K562 (cell line): Measurements from ENCODE around the gene SMU1. TPM values are rescaled to one million over a fixed set of nuclear protein-coding genes. Genes with fewer than 3 reads are reported as not detected.

ENCODE experiments used
- ATAC-seq: fragments of 200-7000 bp; cut with Tn5 transposase; 3 replicates; pipeline ENCODE4 v1.9.1; 2020; ENCODE audit warnings: moderate library complexity
- BruUV-seq: library from RNA; stranded (reverse); fragments of 400-500 nt; replicated peaks from 2 replicates; lab custom pipeline; 2021; lab: Mats Ljungman, UMichigan
- CTCF ChIA-PET: fragments of 300-600 bp; formaldehyde crosslinking; extraction: SDS; loops from one replicate; lab custom pipeline; 2021; ENCODE audit warnings: low intra/inter-chr PET ratio; lab: Yijun Ruan, JAX
- POLR2A ChIA-PET: fragments of 300-600, 350-650 bp; sonication (Branson Sonifier 250); formaldehyde crosslinking; extraction: SDS; loops from one replicate; lab custom pipeline; 2021; ENCODE audit warnings: antibody characterized with exemption, inconsistent platforms; lab: Yijun Ruan, JAX
- DNase-seq, 4 experiments: peaks; one replicate each; pipeline versions ENCODE4 v3.0.0 to v3.0.0-alpha.2; 2011 to 2018; ENCODE audit warnings: low spot score in 3 of 4, mixed read lengths in 3 of 4; ENCODE audit errors: extremely low read depth in 1 of 4
- FAIRE-seq: peaks from 2 replicates; lab custom pipeline; 2011; peaks lifted over from hg19 to GRCh38; lab: Jason Lieb, UNC
- H2AFZ ChIP-seq: 2 replicates; pipeline ENCODE4 v1.6.0; 2011; ENCODE audit warnings: low read depth, low read length, control low read depth, inconsistent platforms
- H3K27ac ChIP-seq: fragments of 200-600 bp; 3 replicates; pipeline ENCODE4 v1.8.0; 2011; ENCODE audit warnings: low read depth, mild to moderate bottlenecking, control low read depth, inconsistent platforms, low read length, moderate library complexity, mixed read lengths; ENCODE audit errors: extremely low read depth
- H3K27me3 ChIP-seq, 2 experiments: fragments of 300-600 bp in 1 of 2; 2 replicates in 1 of 2; 3 replicates in 1 of 2; pipeline versions ENCODE4 v1.6.0 to v1.8.0; 2011; ENCODE audit warnings: inconsistent platforms in 2 of 2, low read length in 2 of 2, mild to moderate bottlenecking in 1 of 2, mixed read lengths in 1 of 2, moderate library complexity in 1 of 2; ENCODE audit not compliant: control insufficient read depth in 2 of 2, insufficient read depth in 2 of 2
- H3K36me3 ChIP-seq: fragments of 300-600 bp; 3 replicates; pipeline ENCODE4 v1.8.0; 2011; ENCODE audit warnings: mild to moderate bottlenecking, low read length, inconsistent platforms; ENCODE audit not compliant: control insufficient read depth, insufficient read depth
- H3K4me1 ChIP-seq, 2 experiments: fragments of 200-600 bp in 1 of 2; replicated peaks in 1 of 2; 2 replicates in 1 of 2; 3 replicates in 1 of 2; pipeline versions ENCODE4 v1.5.1 to v1.8.0; 2011; ENCODE audit warnings: inconsistent platforms in 2 of 2, low read length in 2 of 2, mild to moderate bottlenecking in 1 of 2, mixed read lengths in 1 of 2, moderate library complexity in 1 of 2; ENCODE audit not compliant: control insufficient read depth in 2 of 2, insufficient read depth in 2 of 2
- H3K4me2 ChIP-seq: 2 replicates; pipeline ENCODE4 v1.6.1; 2011; ENCODE audit warnings: low read length, control low read depth, inconsistent platforms, mixed read lengths; ENCODE audit not compliant: insufficient read depth
- H3K4me3 ChIP-seq: fragments of 200-600 bp; sonication (generic), shearing (Covaris generic); 2 replicates; pipeline ENCODE4 v1.5.1; 2016; ENCODE audit warnings: control low read depth, inconsistent platforms
- H3K79me2 ChIP-seq: fragments of 200-600 bp; 3 replicates; pipeline ENCODE4 v1.8.0; 2011; ENCODE audit warnings: low read length, inconsistent platforms; ENCODE audit not compliant: control insufficient read depth, insufficient read depth
- H3K9ac ChIP-seq, 2 experiments: 2 replicates each; pipeline versions ENCODE4 v1.6.0 to v1.6.1; 2011; ENCODE audit warnings: low read depth in 2 of 2, low read length in 2 of 2, control low read depth in 1 of 2, inconsistent platforms in 1 of 2, mild to moderate bottlenecking in 1 of 2, mixed read lengths in 1 of 2; ENCODE audit not compliant: insufficient read depth in 1 of 2
- H3K9me1 ChIP-seq: one replicate; pipeline ENCODE4 v1.6.0; 2011; ENCODE audit warnings: inconsistent platforms, mild to moderate bottlenecking, low read length, moderate library complexity; ENCODE audit not compliant: control insufficient read depth, insufficient read depth
- H3K9me3 ChIP-seq: replicated peaks from 2 replicates; pipeline ENCODE4 v1.5.1; 2011; ENCODE audit warnings: low read depth, low read length, inconsistent platforms; ENCODE audit not compliant: control insufficient read depth, insufficient read depth
- H4K20me1 ChIP-seq: replicated peaks from 2 replicates; pipeline ENCODE4 v1.6.1; 2011; ENCODE audit warnings: low read length, inconsistent platforms, mixed read lengths; ENCODE audit not compliant: control insufficient read depth, insufficient read depth
- KDM4B ChIP-seq, 2 experiments: fragments of 450-650 bp in 1 of 2; sonication (generic) in 1 of 2; IDR thresholded peaks; 2 replicates each; pipeline ENCODE4 v1.6.1; 2016 to 2017; ENCODE audit warnings: borderline replicate concordance in 2 of 2, antibody characterized with exemption in 1 of 2, low read depth in 1 of 2, mild to moderate bottlenecking in 1 of 2
- MAFF ChIP-seq: IDR thresholded peaks from 2 replicates; pipeline ENCODE4 v1.6.1; 2012; ENCODE audit warnings: low read length, improper control_type of control experiment
- MITF ChIP-seq: IDR thresholded peaks from 2 replicates; pipeline ENCODE4 v1.6.1; 2014; ENCODE audit warnings: antibody characterized with exemption
- NR2C1 ChIP-seq, 2 experiments: fragments of 450-650 bp; IDR thresholded peaks; 2 replicates each; pipeline ENCODE4 v1.6.1; 2017; ENCODE audit warnings: mild to moderate bottlenecking in 2 of 2, antibody characterized with exemption in 1 of 2, inconsistent platforms in 1 of 2, missing compliant biosample characterization in 1 of 2, missing genetic modification characterization in 1 of 2
- ZBTB34 ChIP-seq: fragments of 250-450 bp; sonication (Bioruptor Pico); IDR thresholded peaks from 2 replicates; pipeline ENCODE4 v1.8.0; 2021; ENCODE audit warnings: mild to moderate bottlenecking, moderate library complexity
- ZNF134 ChIP-seq: fragments of 250-450 bp; sonication (Bioruptor Pico); conservative IDR thresholded peaks from 2 replicates; pipeline ENCODE4 v1.4.0; 2020
- ZNF224 ChIP-seq: sonication (generic); formaldehyde crosslinking; IDR thresholded peaks from 2 replicates; pipeline ENCODE4 v1.8.0; 2022; ENCODE audit warnings: mild to moderate bottlenecking, missing genetic modification reagents
- WGBS: fragments of 100-300 bp; shearing (Covaris generic); methylation state at CpG from one replicate; pipeline ENCODE4 v1.1.6; 2016; ENCODE audit warnings: low coverage, mixed read lengths; ENCODE audit not compliant: insufficient coverage; ENCODE audit errors: missing lambda C conversion rate; 5-methylcytosine and 5-hydroxymethylcytosine counted together
- in situ Hi-C: fragments of 300-500 bp; cut with MboI; formaldehyde crosslinking; loops from 4 replicates; pipeline ENCODE4 v1.15.0; 2018; ENCODE audit warnings: inconsistent platforms, mixed read lengths
- intact Hi-C: fragments of 100-400 bp; cut with micrococcal nuclease; formaldehyde crosslinking; loops from 2 replicates; pipeline ENCODE4 v1.14.2; 2022
- polyA plus RNA-seq, 8 experiments: library from polyadenylated mRNA; depleted of rRNA in 4 of 8; stranded (reverse) in 5 of 8; unstranded in 3 of 8; fragments of >200 nt; fragmentation: Nextera tagmentation in 2 of 8; fragmentation: Illumina TruSeq in 1 of 8; extraction: Ambion mirVana in 2 of 8; extraction: Trizol in 1 of 8; gene quantifications; 2 replicates each; pipeline versions ENCODE4 v1.2.1 to v1.2.3, GENCODE V29; 2011 to 2014; ENCODE audit warnings: inconsistent platforms in 1 of 8, missing spikeins in 1 of 8
- total RNA-seq, 7 experiments: library from RNA; depleted of rRNA in 6 of 7; stranded (reverse); fragments of >200 nt in 6 of 7; fragmentation: Illumina TruSeq in 2 of 7; extraction: Trizol in 2 of 7; gene quantifications; 2 replicates each; pipeline versions ENCODE4 v1.2.1 to v1.2.3, GENCODE V29; 2011 to 2021; ENCODE audit warnings: low replicate concordance in 1 of 7
- TF ChIP-seq, protein P1 (sequence below): fragments of 450-650 bp; formaldehyde crosslinking; conservative IDR thresholded peaks from 2 replicates; pipeline ENCODE4 v1.4.0; 2022; ENCODE audit warnings: mild to moderate bottlenecking, missing genetic modification characterization

Gene SMU1
- total and polyA plus RNA-seq, 9 of the 15 experiments (the other 6 are each of a cell fraction or from before 2014, with no cell fraction given) = 13.2 to 33.4 (median 20.7) TPM

GRCh38 chr9:33111631-33112030, 35.2 kb upstream of the SMU1 start (continued):
- TF ChIP-seq, protein P1, sequence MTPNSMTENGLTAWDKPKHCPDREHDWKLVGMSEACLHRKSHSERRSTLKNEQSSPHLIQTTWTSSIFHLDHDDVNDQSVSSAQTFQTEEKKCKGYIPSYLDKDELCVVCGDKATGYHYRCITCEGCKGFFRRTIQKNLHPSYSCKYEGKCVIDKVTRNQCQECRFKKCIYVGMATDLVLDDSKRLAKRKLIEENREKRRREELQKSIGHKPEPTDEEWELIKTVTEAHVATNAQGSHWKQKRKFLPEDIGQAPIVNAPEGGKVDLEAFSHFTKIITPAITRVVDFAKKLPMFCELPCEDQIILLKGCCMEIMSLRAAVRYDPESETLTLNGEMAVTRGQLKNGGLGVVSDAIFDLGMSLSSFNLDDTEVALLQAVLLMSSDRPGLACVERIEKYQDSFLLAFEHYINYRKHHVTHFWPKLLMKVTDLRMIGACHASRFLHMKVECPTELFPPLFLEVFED (CRISPR knock-in tag) = no peak
- TF ChIP-seq KDM4B (IDR thresholded peaks at IDR 0.05; ENCODE audit: borderline replicate concordance in 2 of 2, low read depth in 1 of 2) = no peak

- Histone ChIP-seq H3K27me3 (no peaks in the 10 kb centered on the region), H3K79me2 (no peaks in the 10 kb centered on the region), H3K36me3 (peaks cover 32% of the 10 kb centered on the region; the same call in 2 of the 3 replicates), H3K4me1 (peaks cover 3 to 6% of the 10 kb centered on the region in 2 experiments; a peak in 2 of 5 replicates), H4K20me1 (no peaks in the 10 kb centered on the region; the same call in 1 of the 2 replicates), H3K4me3 (no peak overlapping the region), H3K9me1 (no peaks in the 10 kb centered on the region), H2AFZ (no peak overlapping the region), H3K4me2 (no peak overlapping the region), H3K9me3 (no peaks in the 10 kb centered on the region), H3K9ac (no peak overlapping the region), H3K27ac (no peak overlapping the region)
- DNase-seq (no peak), FAIRE-seq (no peak), ATAC-seq (no peak)
- ChIA-PET POLR2A (no interaction called here), CTCF (no interaction called here)
- BruUV-seq = no TSS peak
- in situ Hi-C loops (no loop called here), intact Hi-C loops (no loop called here)
- TF ChIP-seq NR2C1 (IDR thresholded peaks at IDR 0.05) = no peak
- TF ChIP-seq NR2C1 (tag; IDR thresholded peaks at IDR 0.05) = no peak
- TF ChIP-seq ZNF224 (CRISPR knock-in tag) = no peak
- TF ChIP-seq MAFF = no peak
- no peak for TF ChIP-seq MITF
- TF ChIP-seq ZBTB34 (CRISPR knock-in tag) = no peak
- TF ChIP-seq ZNF134 (CRISPR knock-in tag) = no peak
- 100% methylated on average over 5 of the region's 5 CpGs for WGBS
These were observed 34.2 kb upstream of the SMU1 start for GRCh38 chr9:33110686-33111085.
